Stimulated activated CD8-positive, alpha-beta memory T cell treated with anti-CD3 and anti-CD28 coated beads, Interleukin-4, amount 100 ng/mL, for 4 hours (primary cell): ENCODE data around the gene PAX5.

Experiments used
- DNase-seq, 2 donors: peaks; one replicate each; pipeline ENCODE4 v3.0.0-alpha.2; 2020; ENCODE audit warnings: low read depth in 2 of 2, low spot score in 1 of 2

The PAX5 gene

DNA sequence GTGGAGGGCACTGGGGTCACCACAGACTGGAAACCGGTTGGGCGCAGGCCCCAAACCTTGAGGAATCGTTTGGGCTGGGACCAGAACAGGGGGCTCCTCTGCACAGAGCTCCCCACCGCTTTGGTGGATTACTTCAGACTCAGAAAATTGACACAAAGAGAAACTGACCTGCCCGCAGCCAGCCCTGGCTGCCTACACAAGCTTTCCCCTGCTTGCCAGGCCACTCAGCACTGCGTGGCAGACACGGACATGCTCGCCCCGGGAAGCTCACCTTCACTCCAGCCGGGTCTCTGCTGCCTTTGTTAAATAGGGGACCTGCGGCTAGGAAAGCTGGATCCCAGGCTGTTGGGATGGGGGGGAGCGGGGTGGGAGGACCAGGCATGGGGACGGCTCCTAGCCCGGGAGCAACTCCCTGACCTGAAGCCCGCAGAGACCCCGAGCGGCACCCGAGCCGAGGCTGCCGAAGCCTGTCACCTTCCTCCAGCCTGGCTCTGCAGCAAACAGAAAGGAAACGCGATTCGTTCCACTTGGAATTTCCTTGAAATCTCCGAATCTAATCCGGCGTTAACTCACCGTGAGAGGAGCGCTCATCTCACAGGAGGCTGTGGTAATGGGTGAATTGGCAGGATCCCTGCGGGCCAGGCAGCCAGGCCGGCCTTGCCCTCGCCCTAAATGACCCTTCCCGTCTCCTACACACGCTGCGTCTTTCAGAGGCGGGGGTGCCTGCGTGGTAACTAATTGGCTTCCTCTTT is 8.8 kb downstream of the PAX5 start:
- no peak for DNase-seq

DNA sequence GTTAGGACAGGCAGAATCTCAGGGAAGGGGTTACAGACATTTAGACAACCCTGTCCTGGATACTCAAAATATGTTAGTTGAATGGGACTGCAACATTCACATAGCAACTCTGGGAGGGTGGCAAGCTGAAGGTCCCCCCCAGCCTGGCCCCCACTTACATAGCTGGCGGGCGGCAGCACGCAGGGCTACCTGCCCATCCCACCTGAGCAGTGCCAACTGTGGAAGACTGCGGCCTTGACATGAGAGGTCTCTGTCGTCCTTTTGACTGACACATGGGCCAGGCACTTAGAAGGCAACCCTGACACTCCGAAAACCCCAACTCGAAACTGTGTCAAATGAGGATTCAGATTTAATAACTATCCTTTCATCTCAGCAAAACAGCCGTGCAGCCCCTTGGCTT is 16.5 kb downstream of the PAX5 start:
- no peak for DNase-seq

DNA sequence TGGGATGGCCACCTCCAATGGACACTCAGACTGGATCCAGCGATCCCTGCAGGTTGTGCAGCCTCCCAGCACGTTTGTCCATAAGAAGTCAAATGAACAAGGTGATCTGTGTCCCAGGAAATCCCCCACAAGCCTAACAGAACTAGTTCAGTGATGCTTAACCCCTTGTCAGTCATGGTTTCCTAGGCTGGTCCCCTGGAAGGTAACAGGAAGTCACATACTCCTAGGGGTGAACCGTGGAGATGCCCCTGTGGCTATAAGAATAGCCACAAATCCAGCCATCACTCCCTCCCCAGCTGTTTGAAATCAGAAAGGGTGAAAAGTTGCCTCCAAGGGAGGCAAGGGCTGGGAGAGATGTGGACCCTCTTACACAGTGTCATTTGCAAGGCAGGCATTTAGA is 22.5 kb downstream of the PAX5 start:
- no peak for DNase-seq

DNA sequence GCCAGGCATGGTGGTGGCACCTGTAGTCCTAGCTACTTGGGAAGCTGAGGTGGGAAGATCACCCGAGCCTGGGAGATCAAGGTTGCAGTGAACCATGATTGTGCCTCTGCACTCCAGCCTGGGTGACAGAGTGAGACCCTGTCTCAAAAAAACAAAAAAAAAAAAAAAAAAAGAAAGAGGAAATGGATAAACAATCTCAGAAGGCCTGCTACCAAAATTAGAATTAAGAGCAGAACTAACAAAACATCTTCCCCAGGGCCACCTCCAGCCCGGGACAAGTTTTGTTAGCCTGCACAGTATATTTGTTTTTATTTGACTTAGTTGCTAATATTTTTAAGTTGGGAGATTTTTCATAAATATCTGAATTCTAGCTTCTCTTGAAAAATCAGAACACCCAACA is 23.1 kb downstream of the PAX5 start:
- no peak for DNase-seq

DNA sequence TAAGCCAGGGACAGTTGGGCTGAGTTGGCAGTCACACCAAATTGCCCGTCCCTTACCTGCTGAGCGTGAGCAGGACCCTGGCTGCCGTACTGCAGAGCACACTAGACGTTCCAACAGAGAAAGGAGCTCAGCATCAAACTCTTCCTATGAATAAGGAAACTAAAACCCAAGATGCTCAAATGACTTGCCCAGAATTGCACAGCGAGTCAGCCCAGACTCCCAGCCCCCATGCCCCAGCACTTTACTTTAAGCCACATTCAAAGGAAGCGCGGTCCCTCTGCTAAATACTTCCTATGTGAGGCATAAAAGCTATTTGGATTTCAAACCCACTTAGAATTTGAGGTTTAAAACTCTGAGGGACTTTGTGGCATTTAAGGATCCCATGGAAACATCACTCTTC is 23.9 kb downstream of the PAX5 start:
- DNase-seq: no peak

DNA sequence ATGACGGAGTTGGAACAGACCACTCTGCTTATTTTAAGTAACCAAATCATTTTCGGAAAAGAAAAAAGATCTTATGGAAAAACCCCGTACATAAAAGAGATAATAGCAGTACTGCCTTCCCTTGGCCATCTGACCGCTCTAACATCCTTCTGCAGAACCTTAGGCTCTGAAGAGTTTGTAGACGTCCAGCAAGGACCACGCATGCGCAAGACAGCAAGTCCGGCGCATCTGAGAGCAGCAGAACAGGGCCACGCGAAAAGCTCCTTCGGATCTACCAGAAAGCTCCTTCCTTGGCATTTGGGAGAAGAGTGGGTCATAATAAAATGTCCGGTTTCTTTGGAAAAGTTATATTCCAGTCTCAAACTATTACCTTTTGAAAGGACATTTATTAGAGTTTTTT is 26.8 kb downstream of the PAX5 start:
- no peak for DNase-seq

DNA sequence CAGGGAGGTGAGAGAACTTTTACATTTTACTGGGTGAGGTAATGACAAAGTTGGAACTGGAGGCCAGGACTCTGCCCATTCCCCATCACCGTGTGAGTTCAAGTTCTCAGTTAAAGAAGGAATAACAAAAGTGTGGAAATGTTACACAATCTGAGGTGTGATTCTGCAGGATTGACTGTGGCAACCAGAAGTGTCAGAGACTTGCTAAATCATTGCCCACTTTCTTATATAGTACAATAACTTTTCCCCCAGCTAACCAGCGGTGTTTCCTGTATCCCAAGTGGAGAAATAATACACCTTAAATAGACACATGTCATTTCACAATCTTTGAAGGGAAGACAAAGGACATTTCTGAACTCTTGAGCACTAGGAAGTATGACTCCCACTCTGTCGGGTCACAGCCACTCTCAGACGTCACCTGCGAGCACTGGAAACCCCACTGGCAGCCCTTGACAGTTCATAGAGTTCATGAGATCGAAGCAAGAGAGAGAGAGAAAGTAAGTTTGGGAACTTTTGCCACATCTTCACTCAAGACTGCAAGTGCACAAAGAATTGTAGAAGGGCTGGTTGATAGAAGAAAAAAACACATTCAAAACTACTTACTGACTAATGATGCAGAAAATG is 28.4 kb downstream of the PAX5 start:
- DNase-seq: no peak

DNA sequence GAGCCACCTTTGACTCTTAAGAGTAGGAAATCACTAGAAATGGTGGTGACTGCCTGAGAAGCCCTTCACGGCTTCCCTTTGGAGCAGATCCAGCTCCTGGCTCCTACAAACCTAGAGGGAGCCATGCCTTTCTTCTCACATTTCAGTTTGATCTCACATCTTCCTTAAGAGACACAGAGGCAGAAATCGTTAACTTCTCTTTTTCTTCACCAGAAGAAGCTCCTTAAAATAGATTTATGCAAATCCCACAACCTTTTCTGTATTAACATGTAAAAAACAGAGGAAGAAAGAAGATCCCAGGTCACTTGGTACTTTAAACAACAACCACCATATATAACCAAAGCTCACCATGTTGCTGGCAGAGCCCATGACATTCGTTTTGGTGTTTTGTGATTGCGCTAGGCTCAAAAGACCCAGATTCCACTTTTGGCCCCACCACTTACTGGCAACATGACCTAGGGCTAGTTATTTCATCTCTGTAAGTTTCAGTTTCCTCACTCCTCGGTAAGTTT is 29.6 kb downstream of the PAX5 start:
- no peak for DNase-seq

DNA sequence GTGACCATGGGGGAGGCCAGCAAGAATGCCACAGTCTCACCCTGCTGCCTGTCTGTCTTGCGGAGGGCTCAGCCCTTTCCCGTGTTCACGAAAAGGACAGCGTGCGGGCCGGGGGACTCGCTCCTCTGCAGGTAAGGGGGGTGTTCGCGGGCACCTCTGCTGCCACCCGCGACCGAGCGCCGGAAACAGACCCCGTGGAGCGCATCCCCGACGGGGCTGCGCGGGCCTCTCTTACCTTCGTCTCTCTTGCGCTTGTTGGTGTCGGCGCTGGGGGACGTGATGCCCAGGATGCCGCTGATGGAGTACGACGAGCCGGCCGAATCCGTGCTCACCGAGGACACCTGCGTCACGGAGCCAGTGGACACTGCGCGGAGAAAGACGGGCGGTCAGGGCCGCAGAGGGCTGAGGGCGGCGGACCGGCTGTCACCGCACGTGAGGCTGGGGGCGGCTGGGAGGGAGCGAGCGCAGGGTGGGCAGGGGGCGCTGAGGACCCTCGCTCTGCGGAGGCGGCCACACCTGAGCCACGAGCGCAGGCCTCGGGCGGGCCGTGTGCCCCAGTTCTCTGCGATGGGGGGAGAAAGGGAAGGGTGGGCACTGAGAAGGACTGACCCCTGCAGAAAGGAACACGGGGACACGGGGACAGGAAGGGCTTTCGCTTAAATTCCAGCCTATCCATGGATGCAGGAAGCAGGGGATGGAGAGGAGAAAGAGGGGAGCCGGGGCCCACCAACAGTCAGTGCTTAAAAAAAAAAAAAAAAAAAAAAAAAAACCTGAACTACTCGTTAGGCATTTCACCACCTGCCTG is 31.5 kb downstream of the PAX5 start:
- no peak for DNase-seq

DNA sequence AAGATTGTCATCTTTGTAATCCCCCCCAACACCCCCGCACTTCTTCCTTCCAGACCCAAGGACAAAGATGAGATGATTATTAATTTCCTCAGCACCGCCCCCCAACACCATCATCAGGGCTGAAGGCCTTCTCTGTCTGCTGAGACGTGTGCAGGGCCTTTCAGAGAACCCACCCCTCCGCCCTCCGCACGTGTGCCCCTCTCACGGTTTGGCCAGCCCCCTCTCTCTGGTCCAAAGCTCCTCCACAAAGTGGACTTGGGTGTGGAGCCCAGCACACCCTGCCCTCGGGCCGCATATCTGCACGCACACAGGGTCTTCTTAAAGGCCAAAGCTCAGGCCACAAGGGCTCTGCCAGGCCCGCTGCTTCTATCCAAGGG is 32.0 kb downstream of the PAX5 start:
- DNase-seq: no peak

DNA sequence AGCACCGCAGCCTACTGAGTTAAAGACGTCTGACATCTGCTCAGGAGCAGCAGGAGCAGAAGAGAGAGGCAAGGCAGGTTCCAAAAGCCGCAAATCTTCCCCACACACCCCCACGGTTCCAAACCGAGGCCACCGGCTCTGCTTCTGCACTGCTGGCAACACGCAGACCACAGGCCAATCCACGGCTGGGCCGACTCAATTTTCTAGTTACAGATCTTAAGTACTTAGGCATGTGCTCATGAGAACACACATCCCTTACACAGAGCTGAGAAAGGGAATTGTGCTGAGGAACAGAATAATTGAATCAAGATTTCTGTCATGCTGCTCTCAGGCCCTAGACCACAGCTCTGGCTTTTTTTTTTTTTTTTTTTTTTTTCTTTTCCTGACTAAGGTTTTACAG is 32.6 kb downstream of the PAX5 start:
- DNase-seq: no peak

DNA sequence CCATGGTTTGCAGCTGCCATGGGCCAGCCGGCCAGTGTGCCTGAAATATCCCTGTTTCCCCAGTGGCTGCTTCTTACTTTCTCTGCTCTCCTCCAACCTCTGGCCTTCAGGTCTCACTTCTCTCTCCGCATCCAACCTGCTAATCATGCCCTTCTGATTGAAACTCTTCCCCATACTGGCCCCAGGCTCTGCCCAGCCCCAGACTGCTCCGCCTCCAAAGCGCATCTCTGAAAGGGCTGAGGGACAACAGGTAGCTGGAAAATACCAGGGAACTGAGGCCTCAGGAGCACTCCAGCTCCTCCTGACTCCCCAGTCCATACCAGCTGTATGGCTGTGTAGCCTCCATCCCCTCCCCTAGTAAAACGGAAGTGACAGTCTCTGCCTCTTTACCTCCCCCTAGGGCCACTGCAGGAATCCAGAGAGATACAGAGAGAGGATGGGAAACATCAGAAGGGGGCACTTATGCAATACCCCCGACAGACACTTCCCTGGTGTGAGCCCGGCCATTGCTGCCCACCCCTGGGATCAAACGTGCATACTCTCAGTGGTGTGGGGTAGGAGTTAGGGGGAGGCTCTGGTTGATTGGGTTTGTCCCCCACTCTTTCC is 34.2 kb downstream of the PAX5 start:
- no peak for DNase-seq

DNA sequence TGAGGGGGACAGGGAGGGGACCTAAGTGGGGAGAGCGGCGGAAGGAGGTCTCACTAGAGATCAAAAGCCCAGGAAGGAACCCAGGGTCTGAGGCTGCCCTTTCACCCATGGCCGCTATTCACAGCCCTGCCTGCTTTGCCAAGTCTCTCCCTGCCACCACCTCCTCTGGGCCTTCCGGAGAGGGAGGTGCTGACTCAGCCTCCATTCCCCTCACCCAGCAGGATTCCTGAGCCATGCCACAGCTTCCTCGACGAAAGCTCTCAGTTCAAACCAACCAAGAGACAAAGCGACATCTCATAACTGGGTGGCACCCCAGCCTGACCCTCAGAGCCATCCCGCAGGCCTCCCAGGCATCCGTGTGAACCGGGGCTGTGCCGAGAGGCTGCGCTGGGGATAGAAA is 36.7 kb downstream of the PAX5 start:
- DNase-seq: no peak

DNA sequence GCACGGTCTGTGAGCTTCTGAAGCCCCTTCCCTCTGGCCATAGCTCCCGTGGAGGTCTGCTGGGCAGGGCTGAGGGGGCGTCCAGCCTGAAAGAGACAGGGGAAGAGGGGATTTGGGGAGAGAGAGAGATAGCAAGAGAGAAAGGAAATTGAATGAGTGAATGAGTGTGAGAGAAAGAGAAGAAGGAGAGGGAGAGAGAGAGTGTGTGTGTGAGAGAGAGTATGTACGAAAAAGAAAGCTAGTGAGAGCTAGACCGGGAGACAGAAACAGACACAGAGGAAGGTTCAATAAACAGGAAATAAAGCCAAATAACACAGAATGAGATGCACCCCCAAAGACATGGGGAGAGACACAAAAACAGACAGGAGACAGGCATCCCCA is 37.4 kb downstream of the PAX5 start:
- no peak for DNase-seq

DNA sequence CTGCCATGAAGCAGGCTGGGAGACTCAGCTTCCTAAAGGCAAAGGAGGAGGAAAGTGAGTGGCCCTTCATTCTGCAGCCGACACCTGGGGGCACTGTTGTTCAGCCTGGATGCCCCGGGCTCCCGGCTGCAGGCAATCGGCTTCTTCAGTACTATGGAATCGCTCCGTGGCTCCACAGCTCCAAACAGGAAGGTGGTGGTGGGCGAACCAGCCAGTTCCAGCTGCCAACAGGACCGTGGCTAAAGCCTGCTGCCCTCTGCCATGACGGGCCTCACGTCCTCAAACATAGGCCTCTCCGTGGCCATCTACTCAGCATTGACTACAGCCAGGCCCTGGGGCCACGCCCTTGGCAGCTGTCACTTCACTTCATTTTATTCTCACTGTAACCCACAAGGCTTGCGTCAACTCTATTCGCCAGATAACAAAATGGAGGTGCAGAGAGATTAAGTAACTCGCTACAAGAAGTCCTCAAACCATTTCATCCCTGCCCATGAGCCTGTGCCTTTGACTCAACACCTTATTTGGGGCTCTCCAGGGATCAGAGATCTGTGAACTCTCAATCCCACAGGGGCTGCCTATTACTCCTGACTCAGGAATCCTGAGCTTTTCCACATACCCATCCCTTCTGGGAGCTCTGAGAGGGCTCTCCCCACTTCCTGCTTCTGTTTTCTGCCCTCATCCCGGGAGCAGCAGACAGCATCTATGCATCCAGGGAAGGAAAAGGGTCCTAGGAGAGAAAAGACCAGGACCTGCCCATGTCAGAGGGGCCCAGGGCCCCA is 38.0 kb downstream of the PAX5 start:
- DNase-seq: peak in 1 of 2 donors; percentile 15

DNA sequence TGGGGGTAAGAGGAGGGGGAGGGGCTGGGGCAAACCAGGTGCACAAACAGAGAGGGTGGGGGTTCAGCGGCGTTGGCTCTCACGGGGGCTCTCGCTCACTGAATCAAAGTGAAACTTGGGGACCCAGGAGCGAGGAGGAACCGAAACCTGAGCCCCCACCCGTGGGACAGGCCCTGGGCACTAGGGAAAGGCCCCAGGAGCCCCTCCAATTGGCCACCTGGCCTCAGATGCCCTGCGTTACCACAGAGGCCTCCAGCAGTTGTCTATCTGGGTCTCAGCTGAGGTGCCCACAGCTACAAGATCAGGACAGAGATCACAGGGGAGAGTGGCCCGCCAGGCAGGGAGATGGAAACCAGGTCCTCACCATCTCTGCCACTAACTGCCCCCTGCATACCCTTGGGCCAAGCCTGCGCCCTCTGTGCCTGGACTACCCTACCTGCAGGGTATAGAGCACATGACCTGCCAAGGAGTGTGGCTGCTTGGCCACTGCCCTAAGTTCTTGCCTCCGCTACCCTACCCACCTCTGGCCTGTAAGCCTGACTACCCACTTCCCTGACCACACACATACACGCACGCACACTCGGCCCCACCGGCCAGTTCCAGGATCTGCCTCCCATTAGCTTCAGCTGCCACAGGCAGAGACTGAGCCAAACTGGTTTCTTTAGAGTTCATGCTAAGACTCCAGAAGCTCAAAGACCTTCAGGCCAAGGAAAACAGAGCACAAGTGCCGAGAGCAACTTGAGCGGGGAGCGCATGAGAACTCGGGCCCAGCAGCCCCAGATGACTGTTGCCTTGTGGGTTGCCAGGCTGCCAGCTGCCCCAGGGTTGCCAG is 39.9 kb downstream of the PAX5 start:
- DNase-seq: no peak

DNA sequence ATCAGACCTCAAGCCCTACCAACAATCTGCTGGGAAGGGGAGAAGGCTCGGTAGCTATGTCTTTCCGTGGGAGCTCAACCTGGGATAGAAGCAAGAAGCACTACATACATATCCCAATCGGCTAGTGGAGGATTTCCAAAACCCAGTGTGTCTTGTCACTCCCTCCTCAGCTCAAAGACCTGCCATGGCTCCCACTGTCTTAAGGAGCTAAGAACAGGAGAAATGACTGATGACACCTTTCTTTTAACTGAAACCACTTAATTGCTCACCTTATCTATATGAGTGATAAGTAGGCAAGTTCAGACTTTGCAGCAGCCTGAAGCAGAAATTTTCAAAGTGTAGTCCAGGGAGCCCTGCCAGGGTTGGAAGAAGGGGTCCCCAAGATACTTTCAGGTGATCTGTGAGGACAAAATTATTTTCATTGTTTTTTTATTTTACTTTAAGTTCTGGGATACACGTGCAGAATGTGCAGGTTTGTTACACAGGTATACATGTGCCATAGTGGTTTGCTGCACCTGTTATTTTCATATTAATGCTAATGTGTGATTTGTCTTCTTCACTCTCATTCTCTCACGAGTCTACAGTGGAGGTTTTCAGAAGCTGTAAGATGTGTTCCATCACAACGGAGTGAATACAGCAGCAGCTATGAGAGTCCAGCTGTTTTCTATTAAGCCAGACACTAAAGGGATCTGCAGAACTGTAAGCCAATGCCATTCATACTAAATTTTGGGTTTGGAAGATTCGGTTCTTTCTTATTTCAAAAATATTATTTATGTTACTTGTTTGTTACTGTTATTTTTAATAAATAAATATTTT is 41.4 kb downstream of the PAX5 start:
- no peak for DNase-seq

DNA sequence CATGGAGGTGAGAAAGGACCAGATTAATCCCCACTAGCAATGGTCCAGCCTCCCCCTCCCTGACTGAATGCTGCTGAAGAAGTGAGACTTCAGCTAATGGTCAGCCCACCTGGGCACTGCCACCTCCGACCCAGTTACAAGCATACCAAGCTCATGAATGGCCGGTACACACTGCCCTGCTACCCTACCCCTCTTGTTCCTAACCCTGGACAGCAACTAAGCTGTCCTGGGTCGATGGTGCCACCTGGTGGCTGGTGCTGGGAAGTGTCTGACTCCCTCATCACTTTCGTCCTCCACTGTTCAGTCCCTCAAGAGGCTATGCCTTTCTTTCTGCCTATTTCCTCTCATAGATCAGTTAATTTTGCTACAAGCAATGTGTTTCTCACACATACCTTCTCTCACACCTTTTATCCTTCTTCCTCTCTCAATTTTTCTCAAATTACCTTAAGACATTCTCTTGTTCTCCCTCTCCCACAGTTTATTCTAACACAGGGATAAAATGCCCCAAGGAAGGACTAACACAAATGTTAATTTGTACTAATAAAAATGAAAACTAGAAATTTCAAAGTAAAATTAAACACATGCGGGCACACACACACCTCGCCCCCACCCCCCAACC is 42.4 kb downstream of the PAX5 start:
- no peak for DNase-seq

DNA sequence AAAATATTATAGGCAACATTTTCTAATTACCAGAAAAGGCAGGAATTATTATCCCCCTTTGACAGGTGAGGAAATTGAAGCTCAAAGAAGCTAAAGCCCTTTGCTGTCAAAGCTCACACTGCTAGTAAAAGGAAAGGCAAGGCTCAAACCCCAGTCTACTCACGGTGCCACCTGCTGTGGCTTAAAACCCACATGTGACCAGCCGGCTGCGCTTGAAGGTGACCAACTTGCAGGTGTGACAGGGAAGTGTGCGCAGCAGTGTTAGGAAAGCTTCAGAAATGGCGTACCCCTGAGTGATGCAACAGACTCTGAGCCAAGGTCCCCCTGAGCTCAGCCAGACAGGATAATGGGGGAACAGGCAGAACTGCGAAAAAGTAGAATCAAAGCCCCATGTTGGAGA is 45.2 kb downstream of the PAX5 start:
- no peak for DNase-seq
